ENCODE data around the gene CP.

DNA sequence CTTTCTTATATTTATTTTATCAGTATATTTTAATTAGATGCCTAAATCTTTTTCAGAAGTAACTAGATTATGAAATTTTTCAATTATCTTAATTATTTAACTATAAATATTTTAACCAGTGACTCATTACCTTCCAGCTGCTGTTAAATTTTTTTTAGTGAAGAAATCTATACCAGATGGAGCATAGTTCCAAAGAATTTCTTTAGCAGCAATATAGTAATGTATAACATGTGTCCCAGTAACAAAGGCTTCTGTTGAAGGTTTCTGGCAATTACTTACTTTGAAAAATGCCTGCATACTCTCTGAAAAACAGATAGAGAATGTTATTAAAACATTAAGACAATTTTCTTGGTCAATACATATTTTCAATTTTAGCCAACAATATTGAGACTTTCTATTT is 45.1 kb upstream of the CP start:
- TF ChIP-seq, protein P1, sequence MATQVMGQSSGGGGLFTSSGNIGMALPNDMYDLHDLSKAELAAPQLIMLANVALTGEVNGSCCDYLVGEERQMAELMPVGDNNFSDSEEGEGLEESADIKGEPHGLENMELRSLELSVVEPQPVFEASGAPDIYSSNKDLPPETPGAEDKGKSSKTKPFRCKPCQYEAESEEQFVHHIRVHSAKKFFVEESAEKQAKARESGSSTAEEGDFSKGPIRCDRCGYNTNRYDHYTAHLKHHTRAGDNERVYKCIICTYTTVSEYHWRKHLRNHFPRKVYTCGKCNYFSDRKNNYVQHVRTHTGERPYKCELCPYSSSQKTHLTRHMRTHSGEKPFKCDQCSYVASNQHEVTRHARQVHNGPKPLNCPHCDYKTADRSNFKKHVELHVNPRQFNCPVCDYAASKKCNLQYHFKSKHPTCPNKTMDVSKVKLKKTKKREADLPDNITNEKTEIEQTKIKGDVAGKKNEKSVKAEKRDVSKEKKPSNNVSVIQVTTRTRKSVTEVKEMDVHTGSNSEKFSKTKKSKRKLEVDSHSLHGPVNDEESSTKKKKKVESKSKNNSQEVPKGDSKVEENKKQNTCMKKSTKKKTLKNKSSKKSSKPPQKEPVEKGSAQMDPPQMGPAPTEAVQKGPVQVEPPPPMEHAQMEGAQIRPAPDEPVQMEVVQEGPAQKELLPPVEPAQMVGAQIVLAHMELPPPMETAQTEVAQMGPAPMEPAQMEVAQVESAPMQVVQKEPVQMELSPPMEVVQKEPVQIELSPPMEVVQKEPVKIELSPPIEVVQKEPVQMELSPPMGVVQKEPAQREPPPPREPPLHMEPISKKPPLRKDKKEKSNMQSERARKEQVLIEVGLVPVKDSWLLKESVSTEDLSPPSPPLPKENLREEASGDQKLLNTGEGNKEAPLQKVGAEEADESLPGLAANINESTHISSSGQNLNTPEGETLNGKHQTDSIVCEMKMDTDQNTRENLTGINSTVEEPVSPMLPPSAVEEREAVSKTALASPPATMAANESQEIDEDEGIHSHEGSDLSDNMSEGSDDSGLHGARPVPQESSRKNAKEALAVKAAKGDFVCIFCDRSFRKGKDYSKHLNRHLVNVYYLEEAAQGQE (IDR thresholded peaks at IDR 0.05; ENCODE audit: low read depth), result no peak
- TF ChIP-seq CEBPB (IDR thresholded peaks at IDR 0.05), result no peak
- TF ChIP-seq EP300 (IDR thresholded peaks at IDR 0.05; ENCODE audit: borderline replicate concordance), result no peak
- no peak for TF ChIP-seq RAD21 (IDR thresholded peaks at IDR 0.05; ENCODE audit: low read depth)
- no peak for TF ChIP-seq TCF12 (IDR thresholded peaks at IDR 0.05; ENCODE audit: low read depth)
- TF ChIP-seq TAF1 (IDR thresholded peaks at IDR 0.05; ENCODE audit: low read depth), result no peak
- no peak for TF ChIP-seq EGR1 (IDR thresholded peaks at IDR 0.05)
- no peak for TF ChIP-seq FOXM1 (IDR thresholded peaks at IDR 0.05; ENCODE audit: borderline replicate concordance, low read depth)
- TF ChIP-seq CREB1 (IDR thresholded peaks at IDR 0.05; ENCODE audit: low read depth), result no peak
- no peak for TF ChIP-seq ZBTB7A (IDR thresholded peaks at IDR 0.05; ENCODE audit: low read depth)

All from Ishikawa (cell line).